HG03354 (cell line): ENCODE measurements around the gene MYO10.
A peak's percentile ranks its signal among the peaks of the same experiment; 100 is the strongest.

Experiments
- ATAC-seq: cut with Tn5 transposase; IDR thresholded peaks from one replicate; pipeline ENCODE4 v1.9.1; 2021; ENCODE audit warnings: mild to moderate bottlenecking; ENCODE audit not compliant: unreplicated experiment, poor library complexity, severe bottlenecking

MYO10 gene

GRCh38 chr5:16799796-16800195 is 136.3 kb downstream of the MYO10 start:
- no peak for ATAC-seq

GRCh38 chr5:16797951-16798350 is 138.1 kb downstream of the MYO10 start:
- ATAC-seq = no peak

- no peak for ATAC-seq
Measured at GRCh38 chr5:16794269-16794913, 141.7 kb downstream of the MYO10 start.

GRCh38 chr5:16792598-16793275 is 143.4 kb downstream of the MYO10 start:
- ATAC-seq = no peak

- ATAC-seq = no peak
Measured at GRCh38 chr5:16791904-16792597, 144.0 kb downstream of the MYO10 start.

- ATAC-seq = peak; percentile 73
Measured at GRCh38 chr5:16791036-16791705, 144.9 kb downstream of the MYO10 start.

- ATAC-seq = no peak
Measured at GRCh38 chr5:16788957-16789356, 147.1 kb downstream of the MYO10 start.

- no peak for ATAC-seq
Measured at GRCh38 chr5:16787278-16787677, 148.8 kb downstream of the MYO10 start.

GRCh38 chr5:16784843-16785791 is 151.0 kb downstream of the MYO10 start:
- peak; percentile 95 for ATAC-seq

- ATAC-seq = no peak
Measured at GRCh38 chr5:16784088-16784487, 152.0 kb downstream of the MYO10 start.

- no peak for ATAC-seq
Measured at GRCh38 chr5:16781828-16782626, 154.1 kb downstream of the MYO10 start.

GRCh38 chr5:16780325-16780724 is 155.8 kb downstream of the MYO10 start:
- no peak for ATAC-seq

GRCh38 chr5:16777432-16777831 is 158.7 kb downstream of the MYO10 start:
- ATAC-seq = no peak

GRCh38 chr5:16776611-16777251 is 159.4 kb downstream of the MYO10 start:
- no peak for ATAC-seq

GRCh38 chr5:16774806-16775205 is 161.3 kb downstream of the MYO10 start:
- ATAC-seq = no peak

- no peak for ATAC-seq
Measured at GRCh38 chr5:16773991-16774390, 162.1 kb downstream of the MYO10 start.

GRCh38 chr5:16772556-16772955 is 163.5 kb downstream of the MYO10 start:
- ATAC-seq = no peak

- ATAC-seq = no peak
Measured at GRCh38 chr5:16768184-16768583, 167.9 kb downstream of the MYO10 start.
